GM04504 (cell line): ENCODE results near the gene ANXA9.

Experiments used
- DNase-seq: peaks from one replicate; pipeline ENCODE4 v3.0.0-alpha.2; 2012; ENCODE audit warnings: low read depth

Gene ANXA9, protein sequence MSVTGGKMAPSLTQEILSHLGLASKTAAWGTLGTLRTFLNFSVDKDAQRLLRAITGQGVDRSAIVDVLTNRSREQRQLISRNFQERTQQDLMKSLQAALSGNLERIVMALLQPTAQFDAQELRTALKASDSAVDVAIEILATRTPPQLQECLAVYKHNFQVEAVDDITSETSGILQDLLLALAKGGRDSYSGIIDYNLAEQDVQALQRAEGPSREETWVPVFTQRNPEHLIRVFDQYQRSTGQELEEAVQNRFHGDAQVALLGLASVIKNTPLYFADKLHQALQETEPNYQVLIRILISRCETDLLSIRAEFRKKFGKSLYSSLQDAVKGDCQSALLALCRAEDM

DNA sequence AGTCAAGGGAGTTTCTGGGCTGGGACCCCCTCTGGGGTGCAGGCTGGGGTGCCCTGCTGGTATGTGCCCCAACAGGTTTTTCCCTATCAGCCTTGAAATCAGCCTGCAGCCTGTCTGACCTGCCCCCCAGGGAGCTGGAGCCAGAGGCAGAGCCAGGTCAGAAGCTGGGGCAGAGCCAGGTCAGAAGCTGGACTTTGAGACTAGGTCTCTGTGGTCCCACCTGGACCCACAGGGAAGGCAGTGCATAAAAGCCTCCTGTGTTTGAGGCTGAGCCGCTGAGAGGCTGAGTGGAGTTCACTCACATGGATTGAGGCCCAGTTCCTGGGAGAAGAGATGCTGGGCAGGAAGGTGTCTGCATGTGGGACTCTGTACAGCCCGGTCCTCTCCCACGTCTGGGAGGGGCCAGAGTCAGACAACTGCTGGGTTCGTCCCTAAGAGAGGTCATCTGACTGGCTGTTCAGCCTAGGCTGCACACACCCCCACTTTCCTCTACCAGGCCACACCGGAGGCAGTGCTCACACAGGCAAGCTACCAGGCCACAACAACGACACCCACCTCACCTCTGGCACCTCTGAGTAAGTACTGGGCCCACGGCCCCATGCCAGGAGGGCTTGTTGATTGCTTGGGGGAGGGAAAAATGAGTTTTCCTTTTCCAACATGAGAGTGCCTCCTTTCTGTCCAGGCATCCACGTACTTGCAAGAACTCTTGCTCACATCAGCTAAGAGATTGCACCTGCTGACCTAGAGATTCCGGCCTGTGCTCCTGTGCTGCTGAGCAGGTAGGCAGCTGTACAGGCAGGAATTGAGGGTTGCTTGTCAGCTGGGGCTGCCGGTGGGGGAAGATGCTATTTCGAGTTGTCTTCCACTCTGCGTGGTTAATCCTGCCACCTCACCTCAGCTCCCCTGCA lies at the start of gene ANXA9:
Gene ANXA9, plus strand, starts transcription at position 488 of the 908 bp plus-strand sequence. CDS start 814 bp downstream, outside the sequence.
- no peak for DNase-seq

DNA sequence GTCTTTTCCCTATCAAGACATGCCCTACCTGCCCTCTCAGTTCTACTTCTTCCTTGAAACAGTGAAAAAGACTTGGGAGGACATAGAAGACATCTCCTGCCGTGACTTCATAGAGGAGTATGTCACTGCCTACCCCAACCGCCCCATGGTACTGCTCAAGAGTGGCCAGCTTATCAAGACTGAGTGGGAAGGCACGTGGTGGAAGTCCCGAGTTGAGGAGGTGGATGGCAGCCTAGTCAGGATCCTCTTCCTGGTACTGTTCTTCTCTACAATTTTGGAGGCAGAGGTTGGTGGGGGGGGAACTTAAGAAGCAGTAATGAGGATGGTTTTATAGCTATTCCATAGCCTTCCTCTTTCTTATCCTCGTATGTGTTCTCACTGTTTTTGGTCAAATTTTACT lies 37.2 kb upstream of the ANXA9 start:
- no peak for DNase-seq

DNA sequence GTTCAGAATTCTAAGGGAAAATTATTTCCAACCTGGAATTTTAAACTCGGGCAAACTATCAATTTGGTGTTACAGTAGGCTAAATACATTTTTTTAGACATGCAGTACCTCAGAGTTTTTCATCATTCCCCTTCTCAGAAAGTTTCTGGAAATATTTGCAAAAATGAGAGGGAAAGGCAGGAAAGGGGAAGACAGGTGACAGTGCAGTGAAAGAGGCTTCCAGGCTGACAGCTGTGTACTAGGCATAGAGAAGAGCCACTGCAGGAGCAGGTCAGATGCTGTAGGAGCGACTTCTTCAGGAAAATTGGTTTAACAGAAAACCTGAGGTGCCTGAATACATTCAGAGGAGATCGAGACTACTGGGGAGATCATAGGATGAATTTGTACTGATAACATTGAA lies 27.4 kb upstream of the ANXA9 start:
- no peak for DNase-seq

DNA sequence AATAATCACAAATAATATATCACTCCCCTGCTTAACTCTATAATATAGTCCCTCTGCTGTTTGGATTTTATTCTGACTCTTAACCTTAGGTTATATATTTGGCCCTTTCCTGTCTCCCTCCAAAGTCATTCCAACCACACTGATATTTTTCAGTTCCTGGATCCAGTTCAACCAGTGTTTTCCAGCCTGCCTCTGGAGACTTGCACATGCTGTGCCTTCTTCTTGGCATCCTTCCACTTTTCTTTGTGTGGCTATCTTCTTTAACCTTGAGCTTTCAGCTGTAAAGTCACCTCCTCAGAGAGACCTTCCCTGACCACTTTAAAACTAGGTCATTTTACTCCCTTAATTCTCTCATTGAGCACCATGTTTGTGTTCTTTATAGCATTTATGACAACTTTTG lies 26.8 kb upstream of the ANXA9 start:
- no peak for DNase-seq

DNA sequence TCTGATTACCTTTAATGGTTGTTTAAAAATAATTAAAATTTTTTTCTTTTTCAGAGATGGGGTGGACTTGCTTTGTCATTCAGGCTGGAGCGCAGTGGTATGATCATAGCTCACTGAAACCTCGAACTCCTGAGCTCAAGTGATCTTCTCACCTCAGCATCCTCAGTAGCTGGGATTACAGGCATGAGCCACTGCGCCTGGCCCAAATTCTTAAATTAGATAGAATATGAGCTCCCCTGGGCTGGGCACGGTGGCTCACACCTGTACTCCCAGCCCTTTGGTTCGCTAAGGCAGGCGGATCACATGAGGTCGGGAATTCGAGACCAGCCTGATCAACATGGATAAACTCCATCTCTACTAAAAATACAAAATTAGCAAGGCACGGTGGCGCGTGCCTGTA lies 24.4 kb upstream of the ANXA9 start:
- DNase-seq, result no peak

DNA sequence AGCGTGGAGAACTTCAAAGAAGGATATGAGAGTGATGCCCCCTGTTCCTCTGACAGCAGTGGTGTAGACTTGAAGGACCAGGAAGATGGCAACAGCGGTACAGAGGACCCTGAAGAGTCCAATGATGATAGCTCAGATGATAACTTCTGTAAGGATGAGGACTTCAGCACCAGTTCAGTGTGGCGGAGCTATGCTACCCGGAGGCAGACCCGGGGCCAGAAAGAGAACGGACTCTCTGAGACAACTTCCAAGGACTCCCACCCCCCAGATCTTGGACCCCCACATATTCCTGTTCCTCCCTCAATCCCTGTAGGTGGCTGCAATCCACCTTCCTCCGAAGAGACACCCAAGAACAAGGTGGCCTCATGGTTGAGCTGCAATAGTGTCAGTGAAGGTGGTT lies 21.4 kb upstream of the ANXA9 start:
- DNase-seq, result no peak

DNA sequence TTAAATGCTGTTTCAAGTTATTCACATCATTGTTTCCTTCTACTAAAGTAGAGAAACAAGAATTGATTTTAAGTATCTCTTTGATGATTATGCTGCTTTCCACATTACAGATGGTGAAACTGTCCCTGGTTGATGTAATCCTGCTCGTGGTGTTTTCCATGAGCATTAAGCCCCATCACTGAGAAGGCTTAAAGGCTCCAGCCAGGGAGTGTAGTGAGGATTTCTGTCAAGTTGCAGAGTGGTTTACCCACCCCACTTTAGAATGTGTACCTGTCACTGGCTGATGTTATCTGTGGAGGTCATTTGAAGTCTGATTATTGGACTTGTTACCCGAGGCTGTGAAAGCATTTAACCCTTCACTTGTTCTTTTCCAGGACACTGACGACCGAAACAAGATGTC lies 20.3 kb upstream of the ANXA9 start:
- no peak for DNase-seq

DNA sequence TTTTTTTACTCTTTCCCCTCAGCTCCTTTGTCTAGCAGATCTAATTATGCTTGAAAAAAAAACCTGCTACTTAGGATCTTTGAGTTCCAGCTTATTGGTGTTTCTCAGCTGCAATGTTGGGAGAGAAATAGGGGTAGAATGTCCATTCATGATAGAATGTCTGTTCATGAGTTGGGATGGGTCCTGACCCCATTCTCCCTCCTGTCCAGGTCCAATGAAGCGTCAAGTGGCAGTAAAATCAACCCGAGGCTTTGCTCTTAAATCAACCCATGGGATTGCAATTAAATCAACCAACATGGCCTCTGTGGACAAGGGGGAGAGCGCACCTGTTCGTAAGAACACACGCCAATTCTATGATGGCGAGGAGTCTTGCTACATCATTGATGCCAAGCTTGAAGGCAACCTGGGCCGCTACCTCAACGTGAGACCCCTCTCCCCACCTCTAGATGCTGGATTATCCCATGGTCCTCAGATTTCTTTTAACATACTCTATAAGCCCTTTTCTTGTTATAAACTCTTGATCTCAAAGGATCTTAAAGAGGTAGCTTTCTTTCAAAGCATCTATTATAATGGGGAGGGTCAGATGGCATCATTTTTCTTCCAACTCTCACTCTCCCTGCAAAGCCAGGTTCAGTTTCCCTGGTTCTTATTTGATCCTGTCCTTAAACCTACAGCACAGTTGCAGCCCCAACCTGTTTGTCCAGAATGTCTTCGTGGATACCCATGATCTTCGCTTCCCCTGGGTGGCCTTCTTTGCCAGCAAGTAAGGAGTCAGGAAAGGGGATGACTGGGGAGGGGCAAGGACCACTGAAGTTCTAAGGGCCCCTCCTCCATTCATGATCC lies 18.6 kb upstream of the ANXA9 start:
- DNase-seq, result no peak

DNA sequence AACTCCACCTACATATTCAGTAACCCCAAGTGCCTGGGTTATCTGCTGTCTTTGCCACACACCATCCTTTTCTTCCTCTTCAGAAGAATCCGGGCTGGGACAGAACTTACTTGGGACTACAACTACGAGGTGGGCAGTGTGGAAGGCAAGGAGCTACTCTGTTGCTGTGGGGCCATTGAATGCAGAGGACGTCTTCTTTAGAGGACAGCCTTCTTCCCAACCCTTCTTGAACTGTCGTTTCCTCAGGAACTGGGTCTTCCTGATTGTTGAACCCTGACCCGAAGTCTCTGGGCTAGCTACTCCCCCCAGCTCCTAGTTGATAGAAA lies 18.0 kb upstream of the ANXA9 start:
- no peak for DNase-seq

DNA sequence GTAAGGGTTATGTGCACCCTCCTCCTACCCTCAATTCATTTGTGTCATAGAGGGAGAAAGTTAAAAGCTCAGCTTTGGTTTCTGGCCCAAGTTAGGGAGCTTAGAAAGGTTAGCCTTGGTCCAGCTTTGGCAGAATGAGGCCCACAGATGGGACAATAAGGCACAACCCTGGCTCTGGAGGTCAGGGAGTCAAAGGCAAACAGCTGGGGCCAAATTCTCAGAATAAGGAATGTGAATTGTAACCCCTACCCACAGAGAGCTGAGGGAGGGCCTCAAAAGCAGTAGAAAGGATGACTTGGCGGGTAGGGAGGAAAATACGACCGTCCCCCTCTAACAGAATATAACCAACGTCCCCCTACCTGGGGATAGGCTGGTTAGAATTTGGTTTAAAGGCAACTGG lies 16.5 kb upstream of the ANXA9 start:
- DNase-seq, result no peak

DNA sequence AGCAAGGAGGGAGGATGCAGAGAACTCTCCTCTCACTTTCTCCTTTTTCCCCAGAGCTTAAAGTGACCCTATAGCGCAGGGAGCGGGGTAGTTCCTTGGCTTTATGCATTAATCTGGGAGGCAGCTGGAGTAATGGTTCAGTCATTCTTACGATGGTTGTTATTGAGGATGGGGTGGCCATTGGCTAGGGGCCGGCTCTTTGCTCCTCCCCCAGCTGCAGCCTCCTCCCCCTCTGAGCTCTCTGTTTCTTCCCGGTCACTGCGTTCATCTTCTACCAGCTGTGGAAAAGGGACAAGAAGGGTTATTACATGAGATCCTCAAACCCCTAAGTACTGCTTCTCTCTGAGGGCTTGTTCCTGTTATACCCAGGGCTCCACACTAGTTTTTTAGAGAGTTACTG lies 16.1 kb upstream of the ANXA9 start:
- DNase-seq, result no peak

DNA sequence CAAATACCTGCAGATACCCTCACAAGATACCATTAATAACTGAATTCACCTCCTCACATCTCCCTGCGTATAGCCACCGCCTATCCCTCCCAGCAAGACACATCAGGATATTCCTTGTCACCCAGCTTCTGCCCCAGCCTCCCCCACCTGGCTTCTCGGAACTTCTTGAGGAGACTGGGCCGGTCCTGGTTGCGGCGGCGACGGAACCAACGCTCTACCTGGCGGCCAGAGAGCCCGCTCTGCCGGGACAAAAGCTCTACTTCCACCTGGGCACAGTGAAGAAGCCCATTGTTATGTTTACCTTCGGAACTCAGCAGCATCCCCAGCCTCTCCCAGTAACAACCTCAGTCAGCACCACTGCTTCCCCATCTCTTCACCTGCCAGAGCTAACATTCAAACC lies 14.2 kb upstream of the ANXA9 start:
- no peak for DNase-seq

DNA sequence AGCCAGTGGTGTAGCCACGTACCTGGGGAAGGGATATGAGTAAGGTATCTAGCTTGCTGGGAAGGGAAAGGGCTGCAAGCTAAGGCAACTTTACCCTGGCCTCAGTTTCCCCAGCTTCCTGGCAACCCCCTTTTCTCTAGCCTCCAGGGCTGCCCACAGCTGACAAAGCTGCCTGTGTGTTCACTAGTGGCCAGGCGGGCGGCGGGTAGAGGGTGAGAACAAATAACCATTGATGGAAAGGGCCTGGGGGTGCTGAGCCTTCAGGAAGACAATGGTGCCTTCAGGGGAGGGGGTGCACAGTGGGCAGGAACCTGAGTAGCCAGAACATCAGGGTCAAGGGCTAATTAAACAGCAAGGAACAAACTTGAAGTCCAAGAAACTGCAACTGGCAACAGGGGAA lies 13.6 kb upstream of the ANXA9 start:
- DNase-seq, result no peak

DNA sequence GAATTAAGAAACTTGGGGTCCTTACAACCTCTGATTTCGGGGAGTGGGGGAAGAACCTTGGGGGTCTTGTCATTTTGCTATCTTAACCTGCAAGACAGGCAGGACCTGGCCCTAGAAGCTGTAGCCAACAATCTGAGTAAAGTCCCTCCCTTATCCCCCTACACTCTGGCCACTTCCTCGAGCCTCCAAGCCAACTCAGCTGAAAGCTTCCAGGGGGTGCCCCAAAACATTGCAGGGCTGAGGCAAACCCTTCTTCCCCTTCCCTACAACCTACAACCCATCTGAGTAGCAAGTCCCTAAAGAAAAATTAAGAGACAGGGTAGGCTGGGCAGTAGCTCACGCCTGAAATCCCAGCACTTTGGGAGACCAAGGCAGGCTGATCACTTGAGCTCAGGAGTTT lies 12.5 kb upstream of the ANXA9 start:
- no peak for DNase-seq

DNA sequence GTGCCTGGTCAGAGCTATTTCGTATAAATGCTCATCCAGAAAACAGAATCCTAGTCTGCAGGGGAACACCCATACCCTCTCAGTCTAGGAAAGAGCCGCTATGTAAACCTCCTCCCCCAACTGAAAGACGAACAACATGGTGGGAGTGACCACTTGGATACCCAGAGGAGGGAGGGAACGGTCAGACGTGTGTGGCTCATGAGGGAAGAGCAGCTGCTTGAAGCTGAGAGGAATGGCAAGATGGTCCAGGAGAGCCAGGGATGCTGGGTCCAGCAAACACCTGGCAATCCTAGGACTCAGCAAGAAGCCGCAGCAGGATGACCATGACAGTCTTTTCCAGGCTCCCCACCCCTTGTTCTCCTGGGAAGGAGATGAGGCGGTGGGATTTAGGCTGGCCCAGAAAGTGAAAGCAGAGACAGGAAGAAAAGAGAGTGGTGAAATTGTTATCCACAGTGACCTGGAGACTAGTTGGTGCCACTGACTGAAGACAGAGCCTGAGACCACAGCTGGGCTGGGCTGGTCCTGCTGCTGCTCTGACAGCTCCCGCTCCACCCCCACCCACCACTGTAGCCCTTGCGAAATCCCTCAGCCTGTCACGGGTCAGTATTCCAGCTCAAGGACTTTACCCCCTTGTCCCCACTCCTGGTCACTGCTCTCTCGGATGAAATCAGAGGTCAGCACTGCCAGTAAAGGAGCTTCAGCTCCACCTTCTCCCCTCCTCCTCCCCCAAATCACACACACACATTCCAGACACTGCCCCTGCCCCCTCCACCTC lies 11.1 kb upstream of the ANXA9 start:
- no peak for DNase-seq

DNA sequence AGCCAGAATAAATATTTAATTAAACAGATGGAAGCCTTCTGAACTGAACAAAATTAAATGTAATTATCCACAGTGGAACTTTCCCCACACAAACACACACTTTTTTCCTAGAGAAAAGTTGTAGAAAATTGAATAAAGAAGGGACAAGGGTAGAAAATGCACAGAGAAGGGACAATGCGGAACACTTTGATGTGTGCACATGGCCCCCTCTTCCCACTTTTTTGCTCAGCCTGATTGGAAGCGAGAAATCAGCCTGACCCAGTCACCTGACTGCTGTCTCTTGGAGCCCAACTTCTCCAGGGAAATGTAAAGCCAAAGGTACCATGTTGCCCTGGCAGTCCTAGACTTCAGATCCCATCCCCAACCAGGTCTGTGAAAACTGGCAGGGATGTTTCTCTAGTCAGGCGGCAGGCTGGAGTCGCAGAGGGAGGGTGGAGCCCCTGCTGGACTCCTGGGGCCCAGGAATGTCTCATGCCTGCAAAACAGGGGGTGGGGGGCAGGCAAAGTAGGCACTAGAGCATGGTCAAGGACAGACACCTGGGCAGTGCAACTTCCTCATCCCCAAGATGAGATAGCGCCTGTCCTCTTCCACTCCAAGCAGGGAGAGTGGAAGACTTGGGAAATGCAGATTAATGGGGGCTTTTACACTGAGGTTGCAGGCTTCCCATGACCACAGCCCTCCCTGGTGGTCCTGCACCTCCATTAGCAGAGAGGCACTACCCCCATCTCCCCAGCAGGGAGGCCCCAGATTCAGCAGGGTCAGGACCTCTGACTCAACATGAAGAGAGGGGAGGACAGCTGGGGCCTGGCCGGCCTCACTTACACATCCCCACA lies 10.3 kb upstream of the ANXA9 start:
- DNase-seq, result no peak

DNA sequence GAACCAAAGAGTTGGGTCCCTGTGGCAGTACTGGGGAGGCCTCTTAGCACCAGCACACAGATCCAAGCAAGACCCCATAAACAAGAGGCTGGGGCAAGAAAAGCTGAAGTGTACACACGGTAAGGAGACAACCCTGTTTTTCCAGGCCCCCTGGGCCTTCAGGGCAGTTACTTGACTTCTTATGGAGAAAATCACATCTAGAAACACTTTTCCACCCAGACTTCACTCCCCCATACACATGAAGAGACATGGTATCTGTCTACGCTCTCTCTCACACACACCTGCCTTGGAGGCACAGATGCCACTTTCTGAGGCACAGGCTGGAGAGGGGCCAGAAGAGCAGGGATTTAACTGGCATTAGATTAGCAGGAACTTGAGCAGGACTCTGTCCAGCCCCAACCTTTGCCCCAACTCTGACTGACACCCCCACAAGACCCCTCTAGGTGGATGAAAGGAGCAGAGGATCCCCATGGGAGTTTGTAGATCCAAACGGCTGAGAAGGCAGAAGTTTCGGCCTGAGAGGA lies 9.6 kb upstream of the ANXA9 start:
- DNase-seq, result no peak

DNA sequence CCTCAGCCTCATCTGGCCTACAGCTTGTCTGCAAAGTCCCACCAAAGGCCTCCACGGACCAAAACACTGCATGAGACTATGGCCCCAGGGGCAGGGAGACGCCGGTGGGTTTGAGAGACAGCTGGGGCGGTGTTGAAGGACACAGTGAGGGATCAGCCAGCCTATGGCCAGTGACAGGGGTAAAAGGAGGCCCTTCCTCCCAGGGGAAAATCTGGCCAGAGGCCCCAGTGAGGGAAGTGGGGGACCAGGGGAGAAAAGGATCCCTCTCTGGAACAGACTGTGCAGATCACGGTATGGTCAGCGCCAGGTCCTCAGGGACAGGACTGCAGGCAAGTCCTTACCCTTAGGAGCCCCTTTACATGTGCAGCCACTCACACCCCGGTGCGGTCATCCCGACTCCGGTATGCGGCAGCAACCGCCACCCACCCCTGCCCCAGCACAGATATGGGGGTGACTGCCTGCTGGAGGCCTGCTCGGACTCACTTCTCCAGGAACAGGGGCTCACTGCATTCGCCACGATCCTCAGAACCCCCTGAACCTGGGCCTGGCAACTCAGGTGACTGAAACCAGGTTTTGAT lies 8.7 kb upstream of the ANXA9 start:
- no peak for DNase-seq

DNA sequence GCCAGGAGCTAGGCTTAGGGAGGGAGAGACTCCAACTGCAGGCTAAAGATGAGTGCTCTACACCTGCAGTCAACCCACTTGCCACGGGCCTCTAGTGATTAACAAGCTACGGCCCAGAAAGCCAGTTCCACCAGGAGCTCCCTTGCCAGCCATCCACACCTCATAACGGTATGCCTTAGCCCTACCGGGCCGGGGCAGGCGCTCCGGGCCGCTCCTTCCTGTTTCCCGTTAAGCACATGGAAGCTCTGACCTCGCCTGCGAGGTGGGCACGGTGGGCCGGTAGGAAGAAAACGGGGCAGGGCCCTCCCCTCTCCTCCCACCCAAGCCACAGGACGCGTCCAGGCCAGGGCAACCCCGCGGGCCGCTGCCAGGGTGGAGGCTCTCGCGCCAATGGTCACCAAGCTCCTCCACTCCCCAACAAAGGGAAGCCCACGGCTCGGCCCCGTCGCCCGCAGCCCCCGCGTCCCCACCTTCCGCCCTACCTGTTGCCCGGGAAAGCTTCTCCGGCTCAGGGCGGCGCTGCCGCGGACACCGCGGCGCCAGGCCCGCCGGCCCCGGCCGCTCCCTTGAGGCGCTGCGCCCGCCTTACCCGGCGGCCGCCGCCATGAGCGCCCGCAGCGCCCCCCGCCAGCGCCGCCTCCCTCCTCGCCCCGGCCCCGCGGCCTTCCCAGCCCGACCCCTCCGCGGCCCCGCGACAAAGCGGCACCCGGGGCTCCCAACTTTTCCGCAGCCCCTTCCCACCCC lies 8.1 kb upstream of the ANXA9 start:
- DNase-seq, result no peak
